Measurements from ENCODE around the gene GCC2. TPM values are rescaled to one million over a fixed set of nuclear protein-coding genes. Genes with fewer than 3 reads are reported as not detected.

GCC2 gene
- total and polyA plus RNA-seq, 2 donors (not counting 3 experiments of a cell fraction or from before 2014, with no cell fraction given): 4.1 to 38.7 TPM

DNA sequence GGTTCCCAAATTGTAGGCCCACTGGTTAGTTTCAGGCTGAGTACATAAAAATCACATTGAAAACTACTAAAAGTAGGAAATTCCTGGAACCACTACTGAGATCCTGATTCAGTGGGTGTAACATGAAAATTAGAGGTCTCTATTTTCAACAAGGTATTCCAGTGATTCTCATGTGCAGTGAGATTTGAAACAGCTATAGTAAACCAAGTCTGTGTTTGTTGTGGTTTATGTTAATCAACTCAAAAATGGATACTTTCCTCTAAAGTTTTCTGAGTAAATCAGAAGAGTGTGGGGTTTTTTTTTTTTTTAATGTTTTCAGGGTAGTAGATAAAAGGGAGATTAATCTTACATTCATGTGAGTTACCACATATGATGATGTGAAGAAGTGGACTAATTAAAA is 42.8 kb downstream of the GCC2 start:
- Histone ChIP-seq H3K27me3 (ENCODE audit: control insufficient read depth in 2 of 2, insufficient read depth in 2 of 2, low read length in 2 of 2) (no peaks in the 10 kb centered on the region), H3K36me3 (ENCODE audit: control insufficient read depth in 2 of 2, extremely low read depth in 1 of 2, insufficient read depth in 2 of 2, low read length in 2 of 2) (peaks cover 3 to 4% of the 10 kb centered on the region in 2 experiments), H3K79me2 (ENCODE audit: control insufficient read depth, insufficient read depth, low read length) (no peaks in the 10 kb centered on the region), H3K4me2 (ENCODE audit: insufficient read depth, low read length) (no peak overlapping the region), H3K4me3 (replicated peaks in 1 of 3; ENCODE audit: insufficient read depth in 1 of 3, low read depth in 1 of 3, low read length in 3 of 3) (no peak overlapping the region), H3K4me1 (ENCODE audit: control insufficient read depth, extremely low read depth, insufficient read depth, low read length) (no peaks in the 10 kb centered on the region), H3K27ac (ENCODE audit: insufficient read depth, low read depth, low read length) (no peak overlapping the region), H3K9me3 (replicated peaks; ENCODE audit: control insufficient read depth, insufficient read depth, low read length) (no peaks in the 10 kb centered on the region), H2AFZ (ENCODE audit: low read depth, low read length) (no peak overlapping the region), H4K20me1 (replicated peaks; ENCODE audit: control insufficient read depth, extremely low read depth, insufficient read depth, low read length) (no peaks in the 10 kb centered on the region), H3K9me1 (replicated peaks; ENCODE audit: control insufficient read depth, extremely low read depth, insufficient read depth, low read length) (no peaks in the 10 kb centered on the region), H3K9ac (replicated peaks; ENCODE audit: extremely low read depth, insufficient read depth, low read length) (no peak overlapping the region)
- CTCF ChIA-PET: interaction anchor here (1.6 kb wide), 1 partner anchor 92 kb away, joined by 5 read pairs; no protein-coding TSS in a partner anchor
- TF ChIP-seq, protein P1, sequence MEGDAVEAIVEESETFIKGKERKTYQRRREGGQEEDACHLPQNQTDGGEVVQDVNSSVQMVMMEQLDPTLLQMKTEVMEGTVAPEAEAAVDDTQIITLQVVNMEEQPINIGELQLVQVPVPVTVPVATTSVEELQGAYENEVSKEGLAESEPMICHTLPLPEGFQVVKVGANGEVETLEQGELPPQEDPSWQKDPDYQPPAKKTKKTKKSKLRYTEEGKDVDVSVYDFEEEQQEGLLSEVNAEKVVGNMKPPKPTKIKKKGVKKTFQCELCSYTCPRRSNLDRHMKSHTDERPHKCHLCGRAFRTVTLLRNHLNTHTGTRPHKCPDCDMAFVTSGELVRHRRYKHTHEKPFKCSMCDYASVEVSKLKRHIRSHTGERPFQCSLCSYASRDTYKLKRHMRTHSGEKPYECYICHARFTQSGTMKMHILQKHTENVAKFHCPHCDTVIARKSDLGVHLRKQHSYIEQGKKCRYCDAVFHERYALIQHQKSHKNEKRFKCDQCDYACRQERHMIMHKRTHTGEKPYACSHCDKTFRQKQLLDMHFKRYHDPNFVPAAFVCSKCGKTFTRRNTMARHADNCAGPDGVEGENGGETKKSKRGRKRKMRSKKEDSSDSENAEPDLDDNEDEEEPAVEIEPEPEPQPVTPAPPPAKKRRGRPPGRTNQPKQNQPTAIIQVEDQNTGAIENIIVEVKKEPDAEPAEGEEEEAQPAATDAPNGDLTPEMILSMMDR (IDR thresholded peaks at IDR 0.05; ENCODE audit: extremely low read depth in 1 of 2, insufficient read depth in 1 of 2, low read depth in 1 of 2, low read length in 2 of 2): no peak
- no peak for TF ChIP-seq MYC (IDR thresholded peaks at IDR 0.05; ENCODE audit: low read depth, low read length)
- no peak for TF ChIP-seq EZH2 (IDR thresholded peaks at IDR 0.05; ENCODE audit: borderline replicate concordance, low read depth, low read length, severe bottlenecking)
- TF ChIP-seq POLR2AphosphoS5 (IDR thresholded peaks at IDR 0.05; ENCODE audit: insufficient read depth, low read depth, low read length): no peak
- TF ChIP-seq, protein P2, sequence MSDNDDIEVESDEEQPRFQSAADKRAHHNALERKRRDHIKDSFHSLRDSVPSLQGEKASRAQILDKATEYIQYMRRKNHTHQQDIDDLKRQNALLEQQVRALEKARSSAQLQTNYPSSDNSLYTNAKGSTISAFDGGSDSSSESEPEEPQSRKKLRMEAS (IDR thresholded peaks at IDR 0.05; ENCODE audit: insufficient read depth, insufficient read length): no peak
- no peak for TF ChIP-seq FOS (IDR thresholded peaks at IDR 0.05; ENCODE audit: borderline replicate concordance, insufficient read depth, low read length)
- TF ChIP-seq JUN (IDR thresholded peaks at IDR 0.05; ENCODE audit: borderline replicate concordance, insufficient read depth, insufficient read length, low read depth): no peak
- no peak for TF ChIP-seq POLR2A (IDR thresholded peaks at IDR 0.05; ENCODE audit: low read depth, low read length)
- no peak for TF ChIP-seq GATA2 (IDR thresholded peaks at IDR 0.05; ENCODE audit: insufficient read depth, insufficient read length, low read depth, low read length)
- POLR2A ChIA-PET: no interaction called here
- intact Hi-C loops (cut with micrococcal nuclease): no loop called here
- no peak for DNase-seq (ENCODE audit: low read depth, low spot score)
- BruUV-seq (replicated peaks): no TSS peak
- FAIRE-seq: no peak
- dilution Hi-C loops (cut with MboI; ENCODE audit: extremely low pct_ligation_motif_present, low sequenced_read_pairs): no loop called here
